Duodenal mucosa (tissue), 2 donors: Measurements from ENCODE around the gene GOLGA6B.
"Not testable (repeated sequence)": the region's sequence is repeated elsewhere in the genome, so short reads cannot be mapped to it uniquely, and the experiment has no call there.

ENCODE experiments used
- H3K27ac ChIP-seq: one replicate; pipeline ENCODE4 v1.7.0; 2013; ENCODE audit warnings: low read depth, low read length
- H3K27me3 ChIP-seq, 2 donors: one replicate each; pipeline ENCODE4 v1.7.0; 2013; ENCODE audit warnings: low read length in 2 of 2, control low read depth in 1 of 2; ENCODE audit not compliant: insufficient read depth in 2 of 2, control insufficient read depth in 1 of 2
- H3K36me3 ChIP-seq, 2 donors: one replicate each; pipeline ENCODE4 v1.7.0; 2013; ENCODE audit warnings: low read length in 2 of 2, control low read depth in 1 of 2; ENCODE audit not compliant: insufficient read depth in 2 of 2, control insufficient read depth in 1 of 2
- H3K4me1 ChIP-seq, 2 donors: one replicate each; pipeline ENCODE4 v1.7.0; 2013; ENCODE audit warnings: low read length in 2 of 2, control low read depth in 1 of 2; ENCODE audit not compliant: insufficient read depth in 2 of 2, control insufficient read depth in 1 of 2
- H3K4me3 ChIP-seq, 2 donors: one replicate each; pipeline ENCODE4 v1.7.0; 2013; ENCODE audit warnings: low read length in 2 of 2, low read depth in 1 of 2
- H3K9ac ChIP-seq, 2 donors: one replicate each; pipeline ENCODE4 v1.7.0; 2013; ENCODE audit warnings: low read length in 2 of 2, low read depth in 1 of 2
- H3K9me3 ChIP-seq, 2 donors: one replicate each; pipeline ENCODE4 v1.7.0; 2013; ENCODE audit warnings: low read length in 2 of 2, control low read depth in 1 of 2; ENCODE audit not compliant: control insufficient read depth in 1 of 2

Gene GOLGA6B

DNA sequence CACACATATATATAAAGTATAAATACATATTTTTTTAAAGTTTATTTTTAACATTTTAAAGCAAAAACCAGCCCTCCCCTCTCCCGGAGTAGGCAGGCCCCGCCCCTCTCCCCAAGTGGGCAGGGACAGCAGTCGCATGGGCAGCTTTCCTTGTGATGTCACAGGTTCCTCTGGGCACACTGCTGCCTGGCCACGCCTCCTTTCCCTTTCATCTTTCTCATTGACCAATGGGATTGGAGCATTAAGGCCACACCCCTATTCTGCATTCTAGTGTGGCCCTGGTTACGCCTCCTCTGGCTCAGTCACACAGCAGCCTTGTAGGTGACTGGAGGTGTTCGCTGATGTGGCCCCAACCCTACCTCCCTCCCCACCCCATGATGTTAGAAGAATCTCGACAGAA, at the start of gene GOLGA6B:
Gene GOLGA6B (plus strand): TSS at position 301 of the 400 bp plus-strand sequence. CDS start 41 bp downstream, at position 342.
- H3K27me3 ChIP-seq, H3K9ac ChIP-seq, H3K4me3 ChIP-seq, H3K27ac ChIP-seq, H3K9me3 ChIP-seq, H3K36me3 ChIP-seq, H3K4me1 ChIP-seq: not testable (repeated sequence)

- H3K36me3 ChIP-seq = no peaks in the 10 kb centered on the region
- no peak overlapping the region for H3K9ac ChIP-seq
- no peaks in the 10 kb centered on the region for H3K9me3 ChIP-seq
- H3K27ac ChIP-seq = no peak overlapping the region
- no peak overlapping the region for H3K4me3 ChIP-seq
- no peaks in the 10 kb centered on the region for H3K27me3 ChIP-seq
- no peaks in the 10 kb centered on the region for H3K4me1 ChIP-seq
Measured at GRCh38 chr15:72604794-72605193, 49.7 kb upstream of the GOLGA6B start.

- not testable (repeated sequence) for H3K36me3 ChIP-seq, H3K27me3 ChIP-seq, H3K9me3 ChIP-seq, H3K4me3 ChIP-seq, H3K27ac ChIP-seq, H3K4me1 ChIP-seq, H3K9ac ChIP-seq
Measured at GRCh38 chr15:72608084-72608483, 46.4 kb upstream of the GOLGA6B start.

DNA sequence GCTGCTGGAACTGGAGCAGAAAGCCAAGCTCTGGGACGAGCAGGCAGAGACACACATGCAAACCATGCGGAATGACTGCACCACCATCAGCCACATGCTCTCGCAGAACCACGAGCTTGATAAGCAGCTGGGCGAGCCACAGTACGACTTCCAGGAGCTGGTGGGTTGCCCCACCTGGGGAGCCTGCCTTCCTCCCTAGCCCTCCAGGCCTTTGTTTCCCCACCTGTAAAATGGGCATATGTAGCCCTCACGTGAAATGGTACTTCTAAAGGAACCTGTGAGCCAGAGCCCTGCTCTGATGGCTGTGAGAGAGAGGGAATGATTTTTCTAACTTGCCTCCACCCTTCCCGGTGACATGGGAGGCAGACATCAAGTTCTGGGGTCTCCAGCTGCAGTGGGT, 44.6 kb upstream of the GOLGA6B start:
- no peaks in the 10 kb centered on the region for H3K9me3 ChIP-seq
- no peaks in the 10 kb centered on the region for H3K27me3 ChIP-seq
- H3K9ac ChIP-seq = no peak overlapping the region
- H3K36me3 ChIP-seq = no peaks in the 10 kb centered on the region
- no peak overlapping the region for H3K27ac ChIP-seq
- H3K4me3 ChIP-seq = no peak overlapping the region
- H3K4me1 ChIP-seq = no peaks in the 10 kb centered on the region

DNA sequence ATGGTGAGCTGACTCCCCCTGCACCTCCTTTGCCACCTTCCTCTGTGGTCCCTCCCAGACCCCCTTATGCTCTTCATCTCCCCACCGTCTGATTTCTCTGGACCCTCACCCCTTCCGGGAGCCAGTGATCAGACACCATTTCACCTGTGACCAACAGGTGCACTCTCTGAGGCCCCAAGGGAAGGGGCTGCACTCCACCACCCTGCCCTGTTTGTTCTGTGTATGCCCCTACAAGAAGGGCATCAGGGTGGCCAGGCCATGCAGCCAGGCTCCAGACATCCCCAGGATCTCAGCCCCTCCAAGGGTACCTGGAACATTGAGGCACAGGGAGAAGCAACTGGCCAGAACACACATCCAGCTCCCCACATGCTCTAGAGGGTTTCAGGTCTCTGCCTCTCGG, 42.2 kb upstream of the GOLGA6B start:
- not testable (repeated sequence) for H3K9me3 ChIP-seq, H3K9ac ChIP-seq, H3K4me3 ChIP-seq, H3K27ac ChIP-seq, H3K36me3 ChIP-seq, H3K27me3 ChIP-seq, H3K4me1 ChIP-seq

DNA sequence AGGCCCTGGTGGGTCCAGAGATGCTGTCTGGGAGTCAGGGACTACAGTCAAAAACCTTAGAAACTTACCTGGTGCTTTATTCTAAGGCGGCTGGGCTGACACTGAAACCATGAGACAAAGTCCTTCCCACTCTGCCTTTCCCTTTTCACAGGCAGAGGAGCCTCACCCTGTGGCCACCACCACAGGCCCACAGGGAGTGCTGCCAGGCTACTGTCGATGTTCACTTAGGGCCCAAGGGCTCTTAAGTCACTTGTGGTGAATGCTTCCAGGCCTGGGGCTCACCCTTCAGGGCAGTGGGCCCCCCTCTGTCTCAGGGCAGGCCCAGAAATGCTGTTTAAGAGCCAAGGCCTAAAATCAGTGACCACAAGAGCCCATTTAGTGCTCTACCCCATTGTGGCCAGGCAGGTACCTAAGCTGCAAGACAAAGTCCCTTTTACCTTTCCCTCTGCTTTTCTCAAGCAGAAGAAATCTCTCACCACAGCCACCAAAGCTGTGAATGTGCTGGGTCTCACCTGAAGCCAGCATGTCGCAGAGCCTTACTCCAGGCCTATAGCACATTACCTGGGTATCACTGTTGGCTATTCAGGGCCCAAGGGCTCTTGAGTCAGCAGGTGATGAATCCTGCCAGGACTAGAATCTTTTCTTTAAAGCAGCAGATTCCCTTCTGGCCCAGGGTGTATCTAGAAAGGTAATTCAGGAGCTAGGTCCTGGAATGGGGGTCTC, 39.5 kb upstream of the GOLGA6B start:
- no peak overlapping the region for H3K9ac ChIP-seq
- no peaks in the 10 kb centered on the region for H3K36me3 ChIP-seq
- no peak overlapping the region for H3K27ac ChIP-seq

GRCh38 chr15:72615533-72616233, 38.8 kb upstream of the GOLGA6B start:
- not testable (repeated sequence) for H3K27me3 ChIP-seq, H3K36me3 ChIP-seq, H3K4me3 ChIP-seq, H3K9me3 ChIP-seq, H3K27ac ChIP-seq, H3K4me1 ChIP-seq, H3K9ac ChIP-seq

More for the DNA sequence above, 39.5 kb upstream of the GOLGA6B start:
- no peaks in the 10 kb centered on the region for H3K9me3 ChIP-seq
- no peak overlapping the region for H3K4me3 ChIP-seq
- H3K27me3 ChIP-seq = no peaks in the 10 kb centered on the region
- no peaks in the 10 kb centered on the region for H3K4me1 ChIP-seq

GRCh38 chr15:72616491-72617210, 37.8 kb upstream of the GOLGA6B start:
- H3K27me3 ChIP-seq = no peaks in the 10 kb centered on the region
- no peaks in the 10 kb centered on the region for H3K36me3 ChIP-seq
- H3K27ac ChIP-seq = no peak overlapping the region
- H3K4me1 ChIP-seq = no peaks in the 10 kb centered on the region
- no peak overlapping the region for H3K9ac ChIP-seq
- H3K4me3 ChIP-seq = no peak overlapping the region
- no peaks in the 10 kb centered on the region for H3K9me3 ChIP-seq

DNA sequence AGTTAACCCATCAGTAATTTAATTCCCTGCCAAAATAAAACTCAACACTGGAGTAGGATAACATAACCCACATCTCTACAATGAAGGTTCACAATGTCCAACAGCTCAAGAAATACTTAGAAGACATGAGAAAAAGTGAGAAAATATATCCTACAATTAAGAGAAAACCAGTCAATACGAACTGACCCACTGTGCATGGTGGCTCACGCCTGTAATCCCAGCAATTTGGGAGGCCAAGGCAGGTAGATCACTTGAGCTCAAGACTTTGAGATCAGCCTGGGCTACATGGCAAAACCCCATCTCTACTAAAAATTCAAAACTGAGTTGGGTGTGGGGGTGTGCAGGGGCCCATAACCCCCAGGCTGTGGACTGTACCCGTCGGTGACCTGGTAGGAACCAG, 30.6 kb upstream of the GOLGA6B start:
- not testable (repeated sequence) for H3K36me3 ChIP-seq, H3K4me1 ChIP-seq, H3K9ac ChIP-seq, H3K4me3 ChIP-seq, H3K9me3 ChIP-seq, H3K27ac ChIP-seq, H3K27me3 ChIP-seq

GRCh38 chr15:72626153-72626552, 28.3 kb upstream of the GOLGA6B start:
- H3K4me1 ChIP-seq, H3K36me3 ChIP-seq, H3K9ac ChIP-seq, H3K27ac ChIP-seq, H3K27me3 ChIP-seq, H3K9me3 ChIP-seq, H3K4me3 ChIP-seq: not testable (repeated sequence)
